GM21737 (cell line): ENCODE measurements around the gene PTGDR2.

ENCODE experiments used
- ATAC-seq: cut with Tn5 transposase; IDR thresholded peaks from one replicate; pipeline ENCODE4 v1.9.1; 2021; ENCODE audit warnings: mild to moderate bottlenecking, moderate library complexity; ENCODE audit not compliant: unreplicated experiment

Gene PTGDR2

GRCh38 chr11:60859616-60860250 lies 4.0 kb upstream of the PTGDR2 start:
- ATAC-seq = no peak

GRCh38 chr11:60858731-60859464 lies 3.1 kb upstream of the PTGDR2 start:
- ATAC-seq = no peak

GRCh38 chr11:60858236-60858635 lies 2.5 kb upstream of the PTGDR2 start:
- ATAC-seq = no peak

- no peak for ATAC-seq
Measured at GRCh38 chr11:60857378-60858232, 1.9 kb upstream of the PTGDR2 start.

- no peak for ATAC-seq
Measured at GRCh38 chr11:60854847-60855725, 664 bp downstream of the PTGDR2 start.

GRCh38 chr11:60854140-60854846 lies 1.5 kb downstream of the PTGDR2 start:
- no peak for ATAC-seq

GRCh38 chr11:60852982-60853950 lies 2.5 kb downstream of the PTGDR2 start:
- ATAC-seq = no peak

GRCh38 chr11:60852117-60852981 lies 3.4 kb downstream of the PTGDR2 start:
- no peak for ATAC-seq

- ATAC-seq = no peak
Measured at GRCh38 chr11:60851327-60852104, 4.2 kb downstream of the PTGDR2 start.

- no peak for ATAC-seq
Measured at GRCh38 chr11:60849641-60850520, 5.9 kb downstream of the PTGDR2 start.

- ATAC-seq = no peak
Measured at GRCh38 chr11:60848714-60849151, 7.0 kb downstream of the PTGDR2 start.

GRCh38 chr11:60847896-60848295 lies 7.9 kb downstream of the PTGDR2 start:
- no peak for ATAC-seq

GRCh38 chr11:60847281-60847680 lies 8.5 kb downstream of the PTGDR2 start:
- ATAC-seq = no peak

- no peak for ATAC-seq
Measured at GRCh38 chr11:60845338-60845737, 10.4 kb downstream of the PTGDR2 start.

- no peak for ATAC-seq
Measured at GRCh38 chr11:60844870-60845221, 10.9 kb downstream of the PTGDR2 start.
